PC-9 (cell line): ENCODE data around the gene ZCCHC3. TPM values are rescaled to one million over a fixed set of nuclear protein-coding genes. Genes with fewer than 3 reads are reported as not detected.

Experiments
- BruUV-seq: library from RNA; stranded (reverse); fragments of 400-500 nt; replicated peaks from 2 replicates; lab custom pipeline; 2021; lab: Mats Ljungman, UMichigan
- CTCF ChIA-PET: fragments of 300-600 bp; sonication (Branson Sonifier 250); formaldehyde crosslinking; loops from one replicate; lab custom pipeline; 2022; ENCODE audit warnings: antibody characterized with exemption; lab: Charles Lee
- POLR2A ChIA-PET: fragments of 300-600 bp; sonication (Branson Sonifier 250); formaldehyde crosslinking; loops from one replicate; lab custom pipeline; 2022; ENCODE audit warnings: antibody characterized with exemption; ENCODE audit not compliant: unreplicated experiment; lab: Charles Lee
- DNase-seq, 2 experiments: peaks; one replicate each; pipeline versions ENCODE4 v3.0.0 to v3.0.0-alpha.2; 2015 to 2022; ENCODE audit warnings: mixed read lengths in 1 of 2
- H2AFZ ChIP-seq: fragments of 200-600 bp; sonication (generic); 2 replicates; pipeline ENCODE4 v1.8.1; 2017; ENCODE audit warnings: antibody characterized with exemption
- H3F3A ChIP-seq: fragments of 200-600 bp; sonication (generic); 2 replicates; pipeline ENCODE4 v1.8.1; 2017; ENCODE audit warnings: antibody characterized with exemption, mild to moderate bottlenecking, low read depth; ENCODE audit not compliant: insufficient read depth
- H3K27ac ChIP-seq: fragments of 200-600 bp; sonication (generic); 2 replicates; pipeline ENCODE4 v1.6.1; 2016; ENCODE audit warnings: mixed run types
- H3K27me3 ChIP-seq: fragments of 200-600 bp; sonication (generic); 2 replicates; pipeline ENCODE4 v1.6.1; 2016; ENCODE audit warnings: low read depth, mixed run types; ENCODE audit not compliant: insufficient read depth
- H3K36me3 ChIP-seq: fragments of 200-600 bp; sonication (generic); 2 replicates; pipeline ENCODE4 v1.6.1; 2016; ENCODE audit warnings: low read depth, mixed run types
- H3K4me1 ChIP-seq: fragments of 200-600 bp; sonication (generic); replicated peaks from 2 replicates; pipeline ENCODE4 v1.6.1; 2016; ENCODE audit warnings: mixed run types; ENCODE audit not compliant: insufficient read depth
- H3K4me2 ChIP-seq: fragments of 200-600 bp; sonication (generic); 2 replicates; pipeline ENCODE4 v1.6.1; 2017; ENCODE audit warnings: mixed run types
- H3K4me3 ChIP-seq: fragments of 200-600 bp; sonication (generic); 2 replicates; pipeline ENCODE4 v1.6.1; 2016; ENCODE audit warnings: mixed run types
- H3K79me2 ChIP-seq: fragments of 200-600 bp; sonication (generic); 2 replicates; pipeline ENCODE4 v1.6.1; 2017; ENCODE audit warnings: low read depth, mixed run types
- H3K9me2 ChIP-seq: fragments of 200-600 bp; sonication (generic); 2 replicates; pipeline ENCODE4 v1.8.1; 2017; ENCODE audit warnings: mild to moderate bottlenecking; ENCODE audit not compliant: insufficient read depth
- H3K9me3 ChIP-seq: fragments of 200-600 bp; sonication (generic); 2 replicates; pipeline ENCODE4 v1.8.1; 2016; ENCODE audit warnings: low read depth; ENCODE audit not compliant: insufficient read depth
- H4K20me1 ChIP-seq: fragments of 200-600 bp; sonication (generic); 2 replicates; pipeline ENCODE4 v1.8.1; 2017; ENCODE audit not compliant: insufficient read depth
- CTCF ChIP-seq: fragments of 200-600 bp; sonication (generic); conservative IDR thresholded peaks from 2 replicates; pipeline ENCODE4 v1.6.1; 2017; ENCODE audit warnings: mixed run types, antibody characterized with exemption, mild to moderate bottlenecking, moderate library complexity
- EZH2 ChIP-seq: fragments of 200-600 bp; sonication (generic); IDR thresholded peaks from 2 replicates; pipeline ENCODE4 v1.8.0; 2017; ENCODE audit warnings: antibody characterized with exemption, low read depth
- intact Hi-C: fragments of 100-400 bp; cut with micrococcal nuclease; formaldehyde crosslinking; loops from one replicate; pipeline ENCODE4 v1.10.0; 2022; ENCODE audit not compliant: unreplicated experiment
- total RNA-seq: library from RNA; stranded (reverse); gene quantifications from 2 replicates; pipeline ENCODE4 v1.2.3, GENCODE V29; 2021

The ZCCHC3 gene
- total RNA-seq, 1 experiment from 2014 or later: 17.7 TPM

GRCh38 chr20:309841-310644, 12.7 kb downstream of the ZCCHC3 start:
- POLR2A ChIA-PET: no interaction called here
- no peaks in the 10 kb centered on the region for H3K36me3 ChIP-seq
- intact Hi-C loops: no loop called here
- H3K4me1 ChIP-seq: peaks cover 14% of the 10 kb centered on the region
- no peaks in the 10 kb centered on the region for H3K9me2 ChIP-seq
- CTCF ChIA-PET: no interaction called here
- H3F3A ChIP-seq: peaks cover 6% of the 10 kb centered on the region; the same call in 1 of the 2 replicates
- H3K27ac ChIP-seq: no peak overlapping the region
- BruUV-seq: no TSS peak
- H3K4me2 ChIP-seq: no peak overlapping the region
- no peak overlapping the region for H3K4me3 ChIP-seq
- no peaks in the 10 kb centered on the region for H3K79me2 ChIP-seq
- DNase-seq: no peak
- TF ChIP-seq CTCF (no peak), EZH2 (no peak)
- no peaks in the 10 kb centered on the region for H3K9me3 ChIP-seq
- no peaks in the 10 kb centered on the region for H4K20me1 ChIP-seq
- no peaks in the 10 kb centered on the region for H3K27me3 ChIP-seq
- no peak overlapping the region for H2AFZ ChIP-seq

GRCh38 chr20:310645-311044, 13.3 kb downstream of the ZCCHC3 start:
- intact Hi-C loops: no loop called here
- ChIA-PET CTCF (no interaction called here), POLR2A (no interaction called here)
- Histone ChIP-seq H3K27me3 (no peaks in the 10 kb centered on the region), H4K20me1 (no peaks in the 10 kb centered on the region), H3F3A (peaks cover 6% of the 10 kb centered on the region; the same call in 1 of the 2 replicates), H3K4me3 (no peak overlapping the region), H3K4me2 (no peak overlapping the region), H3K79me2 (no peaks in the 10 kb centered on the region), H3K27ac (no peak overlapping the region), H3K9me3 (no peaks in the 10 kb centered on the region), H3K9me2 (no peaks in the 10 kb centered on the region), H2AFZ (no peak overlapping the region), H3K4me1 (peaks cover 14% of the 10 kb centered on the region), H3K36me3 (no peaks in the 10 kb centered on the region)
- TF ChIP-seq EZH2 (no peak), CTCF (no peak)
- no peak for DNase-seq
- no TSS peak for BruUV-seq

- Histone ChIP-seq H3K4me1 (peaks cover 14% of the 10 kb centered on the region), H3K27ac (no peak overlapping the region), H3K36me3 (no peaks in the 10 kb centered on the region), H3K9me3 (no peaks in the 10 kb centered on the region), H3K4me2 (no peak overlapping the region), H3K79me2 (no peaks in the 10 kb centered on the region), H3K27me3 (no peaks in the 10 kb centered on the region), H3K9me2 (no peaks in the 10 kb centered on the region), H3K4me3 (no peak overlapping the region), H2AFZ (no peak overlapping the region), H3F3A (peaks cover 6% of the 10 kb centered on the region; the same call in 1 of the 2 replicates), H4K20me1 (no peaks in the 10 kb centered on the region)
- no TSS peak for BruUV-seq
- no peak for DNase-seq
- no peak for TF ChIP-seq EZH2
- TF ChIP-seq CTCF: no peak
- ChIA-PET POLR2A (interaction anchor here (0.5 kb wide), 1 partner anchor 8 kb away, joined by 3 read pairs; no protein-coding TSS in a partner anchor), CTCF (no interaction called here)
- intact Hi-C loops: no loop called here
Measured at GRCh38 chr20:311609-312008, 14.2 kb downstream of the ZCCHC3 start.
